Right cardiac atrium (tissue), 5 donors: ENCODE measurements around the gene SLC15A4. TPM values are rescaled to one million over a fixed set of nuclear protein-coding genes. Genes with fewer than 3 reads are reported as not detected.

Source experiments
- ATAC-seq, 2 donors: fragments of 200-7000 bp; cut with Tn5 transposase; one replicate each; pipeline versions ENCODE4 v1.8.0 to v1.9.1; 2020; ENCODE audit warnings: moderate library complexity in 2 of 2, mild to moderate bottlenecking in 1 of 2
- DNase-seq, 3 donors: peaks; one replicate each; pipeline ENCODE4 v3.0.0-alpha.2; 2020
- H3K27ac ChIP-seq: one replicate; pipeline ENCODE4 v1.5.1; 2013; ENCODE audit warnings: mild to moderate bottlenecking, low read length, control low read depth, moderate library complexity
- H3K27me3 ChIP-seq: one replicate; pipeline ENCODE4 v1.6.1; 2013; ENCODE audit not compliant: control insufficient read depth, insufficient read depth
- H3K4me1 ChIP-seq: one replicate; pipeline ENCODE4 v1.6.1; 2013; ENCODE audit warnings: low read length; ENCODE audit not compliant: control insufficient read depth, insufficient read depth
- H3K4me3 ChIP-seq: one replicate; pipeline ENCODE4 v1.5.1; 2013; ENCODE audit warnings: low read length, control low read depth
- H3K9me3 ChIP-seq: one replicate; pipeline ENCODE4 v1.6.1; 2013; ENCODE audit warnings: low read length; ENCODE audit not compliant: control insufficient read depth
- WGBS: extraction: QIAGEN DNeasy Blood & Tissue Kit; methylation state at CpG from one replicate; pipeline ENCODE4 v1.1.7; 2013; 5-methylcytosine and 5-hydroxymethylcytosine counted together
- intact Hi-C, 4 donors: fragments of 100-400 bp; cut with DNase I; formaldehyde crosslinking; loops; one replicate each; pipeline versions ENCODE4 v1.11.0 to v1.14.0; 2022 to 2023
- long read RNA-seq, 4 donors: library from polyadenylated mRNA; unstranded; transcript quantifications; one replicate each; pipeline ENCODE4 v2.0.0, GENCODE V29; 2020 to 2021
- polyA plus RNA-seq: library from polyadenylated mRNA; stranded (reverse); fragments of 200-250 nt; gene quantifications from one replicate; pipeline ENCODE4 v1.2.3, GENCODE V29; 2013
- total RNA-seq, 4 donors: library from RNA; stranded (reverse); fragmentation: NEBNext Ultra II Directional; extraction: Animal tissue kit (Norgen Biotek cat#: 25700); gene quantifications; one replicate each; pipeline ENCODE4 v1.2.1, GENCODE V29; 2021
- donor health status: healthy with polysubstance abuse.
- donor health status: DM: no; HTN: yes; CAD: no.
- donor health status: DM: no; HTN: no; CAD: no.
- donor health status: DM: no; HTN: yes; CAD: no; lungs with severe emphysema.
- donor health status: DM: yes; HTN: yes; CAD: no.

Gene SLC15A4
- total RNA-seq, result 10 to 100 TPM; 13.7 to 17.3 (median 16.2) TPM
- 15.8 TPM for polyA plus RNA-seq
- long read RNA-seq, donor 1, transcript SLC15A4-201 (8 exons, 2,779 nt), result major isoform, 85 of 113 reads
- long read RNA-seq, donor 1, transcript SLC15A4-204 (7 exons, 2,402 nt), result minor isoform, 16 of 113 reads
- long read RNA-seq, donor 1, partial matches to known transcripts, result 3 of 113 reads
- long read RNA-seq, donor 1, other reads (novel, unspliced or antisense), result 8 of 113 reads
- long read RNA-seq, donor 2, transcript SLC15A4-201 (8 exons, 2,779 nt), result major isoform, 26 of 37 reads
- long read RNA-seq, donor 2, transcript SLC15A4-204 (7 exons, 2,402 nt), result minor isoform, 8 of 37 reads
- long read RNA-seq, donor 2, partial matches to known transcripts, result 0 of 37 reads
- long read RNA-seq, donor 2, other reads (novel, unspliced or antisense), result 3 of 37 reads
- long read RNA-seq, donor 3, partial matches to known transcripts, result 1 of 6 reads
- long read RNA-seq, donor 3, other reads (novel, unspliced or antisense), result 1 of 6 reads
- long read RNA-seq, donor 4, transcript SLC15A4-204 (7 exons, 2,402 nt), result minor isoform, 6 of 30 reads
- long read RNA-seq, donor 4, transcript SLC15A4-201 (8 exons, 2,779 nt), result major isoform, 23 of 30 reads
- long read RNA-seq, donor 4, partial matches to known transcripts, result 1 of 30 reads
- long read RNA-seq, donor 4, other reads (novel, unspliced or antisense), result 0 of 30 reads

DNA sequence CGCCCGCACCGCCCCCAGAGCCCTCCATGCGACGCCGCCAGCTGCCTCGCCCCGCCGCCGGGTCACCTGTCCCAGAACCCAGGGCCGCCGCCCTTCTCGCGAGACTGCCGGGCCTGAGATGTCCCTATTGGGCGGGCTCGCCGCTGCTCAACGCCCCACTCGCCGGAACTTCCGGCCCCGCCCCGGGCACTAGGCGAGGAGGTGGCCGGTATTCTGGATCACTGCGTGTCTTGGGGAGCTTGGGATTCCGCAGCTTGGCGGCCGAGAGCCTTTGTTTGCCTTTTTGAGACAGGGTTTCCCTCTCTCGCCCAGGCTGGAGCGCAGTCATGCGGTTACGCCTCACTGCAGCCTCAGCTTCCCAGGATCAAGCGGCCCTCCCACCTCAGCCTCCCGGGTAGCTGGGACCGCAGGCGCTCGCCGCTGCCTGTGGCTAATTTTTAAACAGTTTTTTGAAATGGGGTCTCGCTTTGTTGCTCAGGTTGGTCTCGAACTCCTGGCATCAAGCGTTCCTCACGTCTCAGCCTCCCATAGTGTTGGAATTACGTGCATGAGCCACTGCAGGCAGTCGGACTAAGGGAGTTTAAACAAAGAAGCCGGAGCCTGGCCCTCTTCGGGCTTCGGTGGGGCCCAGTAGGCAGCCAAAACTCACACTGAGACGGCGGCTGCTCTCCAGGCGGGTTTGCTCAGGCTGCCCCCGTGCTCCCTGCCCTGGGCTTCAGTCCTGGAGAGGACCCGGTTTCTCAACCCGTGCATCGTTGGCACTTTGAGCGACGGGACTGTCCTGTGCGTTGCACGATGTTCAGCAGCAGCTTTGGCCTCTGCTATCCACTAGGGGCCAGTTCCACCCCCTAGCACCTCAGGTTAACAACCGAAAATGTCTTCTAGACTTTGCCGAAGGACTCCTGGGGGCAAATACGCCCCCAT, at the start of gene SLC15A4:
Gene SLC15A4, minus strand, starts transcription at position 43 of the 924 bp plus-strand sequence. Its CDS starts 15 bp downstream, at position 28.
- peak; percentile 98 to 100 (median 99) for DNase-seq
- Histone ChIP-seq H3K27me3 (no peaks in the 10 kb centered on the region), H3K4me3 (peak within 1 kb of the TSS; percentile 74), H3K27ac (peak within 1 kb of the TSS; percentile 87), H3K4me1 (peaks cover 4% of the 10 kb centered on the region), H3K9me3 (no peaks in the 10 kb centered on the region)
- intact Hi-C loops, result no loop called here
- peak; percentile 99 for ATAC-seq
- 5% methylated on average over 63 of the region's 63 CpGs for WGBS

- no peak overlapping the region for H3K4me3 ChIP-seq
- intact Hi-C loops, result no loop called here
- no peak overlapping the region for H3K27ac ChIP-seq
- ATAC-seq, result no peak
- 77% methylated on average over 5 of the region's 5 CpGs for WGBS
- H3K27me3 ChIP-seq, result no peaks in the 10 kb centered on the region
- H3K9me3 ChIP-seq, result no peaks in the 10 kb centered on the region
- H3K4me1 ChIP-seq, result no peaks in the 10 kb centered on the region
- DNase-seq, result no peak
Observed at GRCh38 chr12:128872303-128872702, 48.5 kb upstream of the SLC15A4 start.

- Histone ChIP-seq H3K27me3 (no peaks in the 10 kb centered on the region), H3K27ac (no peak overlapping the region), H3K4me1 (no peaks in the 10 kb centered on the region), H3K9me3 (no peaks in the 10 kb centered on the region), H3K4me3 (no peak overlapping the region)
- DNase-seq (no peak), ATAC-seq (no peak)
- intact Hi-C loops, result no loop called here
- WGBS, result 72% methylated on average over 2 of the region's 2 CpGs
Observed at GRCh38 chr12:128871516-128871892, 47.7 kb upstream of the SLC15A4 start.

DNA sequence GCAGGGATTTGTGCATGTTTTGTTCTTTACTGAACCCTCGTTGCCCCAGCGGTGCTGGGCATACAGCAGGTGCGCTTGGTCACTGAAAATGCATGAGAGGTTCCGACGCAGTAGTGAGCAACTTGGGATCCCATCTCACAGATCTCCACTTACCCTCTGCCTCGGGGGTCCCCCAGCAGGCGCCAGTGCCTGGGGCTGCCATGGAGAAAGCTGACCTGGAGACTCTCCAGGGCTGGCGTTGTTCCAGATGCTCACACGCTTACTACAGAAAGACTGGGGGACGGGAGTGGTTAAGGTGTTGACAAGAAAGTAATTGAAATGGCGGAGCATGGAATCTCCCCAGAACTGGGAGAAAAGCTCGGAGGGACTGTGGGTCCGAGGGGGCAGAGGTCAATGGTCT, 43.7 kb upstream of the SLC15A4 start:
- DNase-seq (no peak), ATAC-seq (no peak)
- intact Hi-C loops, result no loop called here
- Histone ChIP-seq H3K27me3 (no peaks in the 10 kb centered on the region), H3K27ac (no peak overlapping the region), H3K4me3 (no peak overlapping the region), H3K9me3 (no peaks in the 10 kb centered on the region), H3K4me1 (no peaks in the 10 kb centered on the region)
- WGBS, result 61% methylated on average over 13 of the region's 13 CpGs

- peak; percentile 89 to 92 for ATAC-seq
- no peaks in the 10 kb centered on the region for H3K4me1 ChIP-seq
- no peaks in the 10 kb centered on the region for H3K27me3 ChIP-seq
- no peak overlapping the region for H3K4me3 ChIP-seq
- no peak overlapping the region for H3K27ac ChIP-seq
- 57% methylated on average over 9 of the region's 9 CpGs for whole genome bisulfite sequencing
- intact Hi-C loops, result no loop called here
- peak; percentile 46 to 68 (median 67) for DNase-seq
- no peaks in the 10 kb centered on the region for H3K9me3 ChIP-seq
Observed at GRCh38 chr12:128864516-128865186, 40.9 kb upstream of the SLC15A4 start.

DNA sequence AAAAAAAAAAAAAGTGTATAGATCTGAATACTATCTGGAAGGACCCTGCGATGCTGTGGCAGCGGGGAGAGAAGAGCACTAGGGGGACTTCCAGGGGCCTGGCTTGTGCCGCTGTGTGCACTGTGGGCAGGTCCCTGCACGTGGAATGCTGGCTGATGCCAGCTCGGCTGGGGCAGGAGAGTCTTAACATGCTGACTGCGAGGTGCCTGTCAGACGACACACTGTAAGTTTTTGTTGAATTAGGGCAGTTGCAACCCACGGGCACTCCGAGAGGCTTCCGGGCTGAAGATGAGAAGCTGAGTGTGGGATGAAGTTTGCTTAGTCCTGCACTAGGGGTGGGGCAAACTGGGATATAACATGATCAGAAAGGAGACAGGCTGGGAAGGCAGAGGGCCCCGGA, 40.2 kb upstream of the SLC15A4 start:
- Histone ChIP-seq H3K9me3 (no peaks in the 10 kb centered on the region), H3K27me3 (no peaks in the 10 kb centered on the region), H3K4me3 (no peak overlapping the region), H3K27ac (no peak overlapping the region), H3K4me1 (no peaks in the 10 kb centered on the region)
- WGBS, result 70% methylated on average over 11 of the region's 11 CpGs
- ATAC-seq (no peak), DNase-seq (no peak)
- intact Hi-C loops, result no loop called here

DNA sequence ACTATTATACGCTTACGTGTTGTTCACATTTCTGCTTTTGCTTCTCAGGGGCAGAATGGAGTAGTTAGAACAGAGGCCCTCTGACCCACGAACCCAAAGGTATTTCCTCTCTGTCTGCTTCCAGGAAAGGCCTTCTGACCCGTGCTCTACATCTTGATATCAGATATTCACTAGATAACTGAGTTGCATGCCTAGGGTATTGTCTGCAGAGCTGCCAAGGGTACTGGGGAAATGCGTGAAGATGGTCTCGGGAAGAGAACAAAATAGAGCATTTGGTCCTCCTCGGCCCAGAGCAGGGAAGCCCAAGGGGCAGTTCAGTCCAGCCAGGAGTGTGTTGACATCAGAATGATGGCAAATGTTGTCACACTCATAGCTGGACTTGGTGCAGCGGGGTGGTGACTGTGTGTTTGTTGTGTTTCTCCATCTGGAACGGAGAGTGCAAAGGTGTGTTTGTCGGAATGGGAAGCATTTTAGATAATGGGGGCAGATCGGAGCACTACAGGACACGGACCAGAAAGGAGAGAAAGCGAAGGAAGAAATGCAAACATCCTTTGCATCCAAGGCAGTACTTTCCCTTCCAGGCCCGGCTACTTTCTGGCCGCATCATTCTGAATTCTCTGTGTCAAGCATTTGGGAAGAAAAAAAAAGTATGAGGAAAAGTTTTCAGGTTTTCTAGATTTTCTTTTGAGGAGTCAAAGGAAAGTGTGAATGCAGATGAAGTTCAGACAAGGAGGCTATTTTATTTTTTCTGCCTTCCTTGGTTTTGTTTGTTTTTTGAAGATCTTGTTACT, 37.7 kb upstream of the SLC15A4 start:
- Histone ChIP-seq H3K4me1 (no peaks in the 10 kb centered on the region), H3K27ac (no peak overlapping the region), H3K27me3 (no peaks in the 10 kb centered on the region), H3K9me3 (no peaks in the 10 kb centered on the region), H3K4me3 (no peak overlapping the region)
- WGBS, result 75% methylated on average over 15 of the region's 15 CpGs
- ATAC-seq (no peak), DNase-seq (no peak)
- intact Hi-C loops, result no loop called here

DNA sequence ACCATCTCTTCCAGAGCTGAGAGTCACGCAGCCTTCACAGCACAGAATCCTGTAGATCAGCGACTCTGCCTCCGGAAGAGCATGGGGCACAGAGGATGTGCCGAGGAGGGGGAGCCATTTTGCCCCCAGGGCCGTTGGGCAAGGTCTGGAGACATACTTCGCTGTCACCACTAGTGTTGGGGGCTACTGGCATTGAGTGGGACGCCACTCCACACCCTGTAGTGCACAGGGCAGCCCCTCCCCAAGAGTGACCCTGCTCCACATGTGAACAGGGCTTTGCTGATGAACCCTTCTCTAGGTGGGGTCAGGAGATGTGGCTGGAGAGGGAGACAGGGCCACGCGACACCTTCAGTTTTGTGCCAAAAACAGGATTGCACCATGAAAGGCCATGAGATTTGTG, 35.6 kb upstream of the SLC15A4 start:
- Histone ChIP-seq H3K27me3 (no peaks in the 10 kb centered on the region), H3K9me3 (no peaks in the 10 kb centered on the region), H3K4me1 (no peaks in the 10 kb centered on the region), H3K4me3 (no peak overlapping the region), H3K27ac (no peak overlapping the region)
- 78% methylated on average over 9 of the region's 9 CpGs for WGBS
- no peak for DNase-seq
- intact Hi-C loops, result no loop called here
- no peak for ATAC-seq

GRCh38 chr12:128857133-128857763, 33.5 kb upstream of the SLC15A4 start:
- 70% methylated on average over 9 of the region's 9 CpGs for WGBS
- DNase-seq (peak in 2 of 3 donors; percentile 20 to 51), ATAC-seq (peak in 1 of 2 donors; percentile 32)
- Histone ChIP-seq H3K27me3 (no peaks in the 10 kb centered on the region), H3K9me3 (no peaks in the 10 kb centered on the region), H3K27ac (no peak overlapping the region), H3K4me1 (no peaks in the 10 kb centered on the region), H3K4me3 (no peak overlapping the region)
- intact Hi-C loops, result no loop called here

DNA sequence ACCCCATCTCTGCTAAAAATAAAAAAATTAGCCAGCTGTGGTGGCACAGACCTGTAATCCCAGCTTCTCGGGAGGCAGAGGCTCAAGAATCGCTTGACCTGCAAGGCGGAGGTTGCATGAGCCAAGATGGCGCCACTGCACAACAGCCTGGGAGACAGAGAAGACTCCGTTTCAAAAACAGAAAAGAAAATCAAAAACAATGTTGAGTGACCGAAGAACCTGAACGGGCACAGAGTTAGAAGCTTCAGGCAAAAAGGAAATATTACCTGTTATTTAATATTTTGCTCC, 33.0 kb upstream of the SLC15A4 start:
- no peak for ATAC-seq
- Histone ChIP-seq H3K27me3 (no peaks in the 10 kb centered on the region), H3K4me1 (no peaks in the 10 kb centered on the region), H3K9me3 (no peaks in the 10 kb centered on the region), H3K4me3 (no peak overlapping the region), H3K27ac (no peak overlapping the region)
- no peak for DNase-seq
- 92% methylated on average over 7 of the region's 7 CpGs for WGBS
- intact Hi-C loops, result no loop called here
